ENCODE results near the gene MEF2D.

DNA sequence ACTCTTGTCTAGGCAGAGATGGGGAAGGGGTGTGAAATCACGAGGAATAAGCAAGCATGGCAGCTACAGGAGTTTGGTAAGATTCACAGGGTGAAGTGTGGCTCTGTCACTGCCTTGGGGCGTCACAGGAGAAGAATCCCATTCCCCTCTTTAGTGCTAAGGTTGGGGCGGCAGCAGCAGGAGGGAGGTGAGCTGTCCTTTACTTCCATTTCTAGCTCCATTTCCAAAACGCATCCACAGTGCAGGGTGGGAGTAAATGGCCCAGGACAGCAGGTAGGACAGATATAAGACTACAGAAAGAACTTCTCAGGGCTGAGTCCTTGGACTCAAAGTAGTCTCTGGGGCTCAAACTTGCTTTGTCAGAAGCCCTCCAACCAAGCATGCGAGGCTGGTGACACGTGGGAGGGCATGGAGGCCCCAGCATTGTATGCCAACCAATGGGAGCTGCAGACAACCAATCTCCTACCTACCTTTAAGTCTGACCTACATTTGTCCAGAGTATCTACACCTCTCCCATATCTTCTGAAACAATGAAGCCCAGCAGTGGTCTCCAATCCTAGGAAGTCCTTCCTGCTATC is 8.5 kb downstream of the MEF2D start:
- no peak for TF ChIP-seq EZH2 (IDR thresholded peaks at IDR 0.05; ENCODE audit: insufficient read depth, poor library complexity, severe bottlenecking)
- no peak for TF ChIP-seq EZH2phosphoT487 (IDR thresholded peaks at IDR 0.05; ENCODE audit: insufficient read depth, low read depth)
